Measurements from ENCODE around the gene HECTD1.

DNA sequence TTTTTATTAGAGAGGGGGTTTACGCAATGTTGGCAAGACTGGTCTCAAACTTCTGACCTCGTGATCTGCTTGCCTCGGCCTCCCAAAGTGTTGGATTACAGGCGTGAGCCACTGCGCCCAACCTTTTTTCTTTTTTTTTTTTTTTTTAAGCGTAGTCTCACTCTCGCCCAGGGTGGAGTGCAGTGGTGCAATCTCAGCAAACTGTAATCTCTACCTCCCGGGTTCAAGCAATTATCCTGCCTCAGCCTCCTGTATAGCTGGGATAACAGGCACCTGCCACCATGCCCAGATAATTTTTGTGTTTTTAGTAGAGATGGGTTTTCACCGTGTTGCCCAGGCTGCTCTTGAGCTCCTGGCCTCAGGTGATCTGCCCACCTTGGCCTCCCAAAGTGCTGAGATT, 8.8 kb upstream of the HECTD1 start:
- TF ChIP-seq CEBPB (IDR thresholded peaks at IDR 0.05) (no peak), TAF1 (IDR thresholded peaks at IDR 0.05; ENCODE audit: low read depth) (no peak), USF1 (IDR thresholded peaks at IDR 0.05) (no peak), EP300 (IDR thresholded peaks at IDR 0.05; ENCODE audit: borderline replicate concordance) (no peak), NFIC (IDR thresholded peaks at IDR 0.05) (no peak), FOXM1 (IDR thresholded peaks at IDR 0.05; ENCODE audit: borderline replicate concordance, low read depth) (no peak), RAD21 (IDR thresholded peaks at IDR 0.05; ENCODE audit: low read depth) (no peak), EGR1 (IDR thresholded peaks at IDR 0.05) (no peak), TCF12 (IDR thresholded peaks at IDR 0.05; ENCODE audit: low read depth) (no peak)
- TF ChIP-seq, protein P1, sequence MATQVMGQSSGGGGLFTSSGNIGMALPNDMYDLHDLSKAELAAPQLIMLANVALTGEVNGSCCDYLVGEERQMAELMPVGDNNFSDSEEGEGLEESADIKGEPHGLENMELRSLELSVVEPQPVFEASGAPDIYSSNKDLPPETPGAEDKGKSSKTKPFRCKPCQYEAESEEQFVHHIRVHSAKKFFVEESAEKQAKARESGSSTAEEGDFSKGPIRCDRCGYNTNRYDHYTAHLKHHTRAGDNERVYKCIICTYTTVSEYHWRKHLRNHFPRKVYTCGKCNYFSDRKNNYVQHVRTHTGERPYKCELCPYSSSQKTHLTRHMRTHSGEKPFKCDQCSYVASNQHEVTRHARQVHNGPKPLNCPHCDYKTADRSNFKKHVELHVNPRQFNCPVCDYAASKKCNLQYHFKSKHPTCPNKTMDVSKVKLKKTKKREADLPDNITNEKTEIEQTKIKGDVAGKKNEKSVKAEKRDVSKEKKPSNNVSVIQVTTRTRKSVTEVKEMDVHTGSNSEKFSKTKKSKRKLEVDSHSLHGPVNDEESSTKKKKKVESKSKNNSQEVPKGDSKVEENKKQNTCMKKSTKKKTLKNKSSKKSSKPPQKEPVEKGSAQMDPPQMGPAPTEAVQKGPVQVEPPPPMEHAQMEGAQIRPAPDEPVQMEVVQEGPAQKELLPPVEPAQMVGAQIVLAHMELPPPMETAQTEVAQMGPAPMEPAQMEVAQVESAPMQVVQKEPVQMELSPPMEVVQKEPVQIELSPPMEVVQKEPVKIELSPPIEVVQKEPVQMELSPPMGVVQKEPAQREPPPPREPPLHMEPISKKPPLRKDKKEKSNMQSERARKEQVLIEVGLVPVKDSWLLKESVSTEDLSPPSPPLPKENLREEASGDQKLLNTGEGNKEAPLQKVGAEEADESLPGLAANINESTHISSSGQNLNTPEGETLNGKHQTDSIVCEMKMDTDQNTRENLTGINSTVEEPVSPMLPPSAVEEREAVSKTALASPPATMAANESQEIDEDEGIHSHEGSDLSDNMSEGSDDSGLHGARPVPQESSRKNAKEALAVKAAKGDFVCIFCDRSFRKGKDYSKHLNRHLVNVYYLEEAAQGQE (IDR thresholded peaks at IDR 0.05; ENCODE audit: low read depth): no peak
- TF ChIP-seq, protein P2, sequence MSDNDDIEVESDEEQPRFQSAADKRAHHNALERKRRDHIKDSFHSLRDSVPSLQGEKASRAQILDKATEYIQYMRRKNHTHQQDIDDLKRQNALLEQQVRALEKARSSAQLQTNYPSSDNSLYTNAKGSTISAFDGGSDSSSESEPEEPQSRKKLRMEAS (IDR thresholded peaks at IDR 0.05): no peak
